Dendritic cell treated with granulocyte-macrophage colony-stimulating factor and Interleukin-4, amounts not matched to agents 40 ng/mL and 50 ng/mL, for 4 days (primary cell): ENCODE data around the gene HID1.
A peak's percentile ranks its signal among the peaks of the same experiment; 100 is the strongest.
"Not testable (repeated sequence)": the region's sequence is repeated elsewhere in the genome, so short reads cannot be mapped to it uniquely, and the experiment has no call there.

Source experiments
- H3K27ac Mint-ChIP-seq: one replicate; pipeline ENCODE4 v1.8.0; 2022; ENCODE audit warnings: mild to moderate bottlenecking, mixed read lengths
- H3K27me3 Mint-ChIP-seq: one replicate; pipeline ENCODE4 v1.8.0; 2022; ENCODE audit warnings: mild to moderate bottlenecking, mixed read lengths
- H3K36me3 Mint-ChIP-seq: one replicate; pipeline ENCODE4 v1.8.0; 2022; ENCODE audit warnings: low read depth, mixed read lengths
- H3K4me1 Mint-ChIP-seq: one replicate; pipeline ENCODE4 v1.8.0; 2022; ENCODE audit warnings: low read depth, mixed read lengths
- H3K4me3 Mint-ChIP-seq: one replicate; pipeline ENCODE4 v1.8.0; 2022; ENCODE audit warnings: mild to moderate bottlenecking, moderate library complexity, mixed read lengths
- H3K9me3 Mint-ChIP-seq: one replicate; pipeline ENCODE4 v1.8.0; 2022; ENCODE audit warnings: mixed read lengths
- intact Hi-C: fragments of 100-400 bp; cut with micrococcal nuclease; formaldehyde crosslinking; loops from one replicate; pipeline ENCODE4 v1.15.0; 2022

Gene HID1

DNA sequence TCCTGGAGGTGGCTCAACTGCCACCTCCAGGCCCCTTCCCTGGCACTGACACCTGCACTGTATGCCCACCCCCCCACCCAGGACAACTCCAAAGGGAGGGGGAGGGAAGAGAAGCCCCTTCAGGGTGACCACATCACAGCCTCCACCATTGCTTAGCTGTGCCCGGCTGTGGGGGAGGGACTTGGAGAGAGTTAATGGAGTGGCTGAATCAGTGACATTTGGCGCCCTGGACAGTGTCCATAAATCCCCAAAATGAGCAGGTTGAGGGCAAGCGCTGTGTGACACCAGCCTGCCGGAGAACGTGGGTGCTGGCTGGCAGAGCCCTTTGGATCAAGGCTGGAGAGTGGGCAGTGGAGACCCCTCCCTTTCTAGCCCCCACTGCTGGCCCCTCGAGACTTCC, 50.4 kb downstream of the HID1 start:
- intact Hi-C loops = no loop called here
- H3K27me3 Mint-ChIP-seq = peaks cover 68% of the 10 kb centered on the region
- peaks cover 42% of the 10 kb centered on the region for H3K4me1 Mint-ChIP-seq
- no peak overlapping the region for H3K27ac Mint-ChIP-seq
- no peak overlapping the region for H3K4me3 Mint-ChIP-seq
- no peaks in the 10 kb centered on the region for H3K9me3 Mint-ChIP-seq
- no peaks in the 10 kb centered on the region for H3K36me3 Mint-ChIP-seq

DNA sequence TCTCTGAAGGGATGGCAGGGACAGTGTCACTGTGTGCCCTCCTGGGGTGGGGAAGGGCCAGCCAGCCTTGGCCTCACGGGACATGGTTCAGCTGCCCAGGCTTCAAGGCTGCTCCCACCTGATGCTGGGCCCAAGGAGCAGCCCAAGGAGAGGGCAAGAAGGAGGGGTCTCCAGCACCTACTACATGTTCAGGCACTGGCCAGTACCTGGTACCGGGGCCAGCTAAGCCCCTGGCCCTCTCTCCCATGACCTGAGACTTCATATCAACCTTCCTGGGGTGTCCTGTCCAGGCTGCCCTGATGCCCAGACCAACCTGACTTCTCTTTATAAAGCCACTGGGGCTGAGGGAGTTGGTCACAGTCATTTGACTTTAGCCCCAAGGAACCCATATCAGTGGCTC, 50.8 kb downstream of the HID1 start:
- Mint-ChIP-seq H3K9me3 (no peaks in the 10 kb centered on the region), H3K4me3 (no peak overlapping the region), H3K36me3 (no peaks in the 10 kb centered on the region), H3K27me3 (peaks cover 64% of the 10 kb centered on the region), H3K4me1 (peaks cover 46% of the 10 kb centered on the region), H3K27ac (no peak overlapping the region)
- intact Hi-C loops = no loop called here

GRCh38 chr17:74921026-74921681, 51.4 kb downstream of the HID1 start:
- intact Hi-C loops = no loop called here
- H3K36me3 Mint-ChIP-seq = no peaks in the 10 kb centered on the region
- H3K27me3 Mint-ChIP-seq = peaks cover 57% of the 10 kb centered on the region

GRCh38 chr17:74920642-74921025, 51.9 kb downstream of the HID1 start:
- Mint-ChIP-seq H3K27ac (no peak overlapping the region), H3K27me3 (peaks cover 52% of the 10 kb centered on the region), H3K36me3 (no peaks in the 10 kb centered on the region), H3K9me3 (no peaks in the 10 kb centered on the region), H3K4me1 (peaks cover 49% of the 10 kb centered on the region), H3K4me3 (no peak overlapping the region)
- intact Hi-C loops = no loop called here

More at GRCh38 chr17:74921026-74921681, 51.4 kb downstream of the HID1 start:
- Mint-ChIP-seq H3K27ac (no peak overlapping the region), H3K4me3 (no peak overlapping the region), H3K9me3 (no peaks in the 10 kb centered on the region), H3K4me1 (peaks cover 49% of the 10 kb centered on the region)

GRCh38 chr17:74920306-74920620, 52.3 kb downstream of the HID1 start:
- intact Hi-C loops = no loop called here
- Mint-ChIP-seq H3K4me3 (no peak overlapping the region), H3K9me3 (no peaks in the 10 kb centered on the region), H3K27ac (no peak overlapping the region), H3K27me3 (peaks cover 49% of the 10 kb centered on the region), H3K4me1 (peaks cover 45% of the 10 kb centered on the region), H3K36me3 (no peaks in the 10 kb centered on the region)

DNA sequence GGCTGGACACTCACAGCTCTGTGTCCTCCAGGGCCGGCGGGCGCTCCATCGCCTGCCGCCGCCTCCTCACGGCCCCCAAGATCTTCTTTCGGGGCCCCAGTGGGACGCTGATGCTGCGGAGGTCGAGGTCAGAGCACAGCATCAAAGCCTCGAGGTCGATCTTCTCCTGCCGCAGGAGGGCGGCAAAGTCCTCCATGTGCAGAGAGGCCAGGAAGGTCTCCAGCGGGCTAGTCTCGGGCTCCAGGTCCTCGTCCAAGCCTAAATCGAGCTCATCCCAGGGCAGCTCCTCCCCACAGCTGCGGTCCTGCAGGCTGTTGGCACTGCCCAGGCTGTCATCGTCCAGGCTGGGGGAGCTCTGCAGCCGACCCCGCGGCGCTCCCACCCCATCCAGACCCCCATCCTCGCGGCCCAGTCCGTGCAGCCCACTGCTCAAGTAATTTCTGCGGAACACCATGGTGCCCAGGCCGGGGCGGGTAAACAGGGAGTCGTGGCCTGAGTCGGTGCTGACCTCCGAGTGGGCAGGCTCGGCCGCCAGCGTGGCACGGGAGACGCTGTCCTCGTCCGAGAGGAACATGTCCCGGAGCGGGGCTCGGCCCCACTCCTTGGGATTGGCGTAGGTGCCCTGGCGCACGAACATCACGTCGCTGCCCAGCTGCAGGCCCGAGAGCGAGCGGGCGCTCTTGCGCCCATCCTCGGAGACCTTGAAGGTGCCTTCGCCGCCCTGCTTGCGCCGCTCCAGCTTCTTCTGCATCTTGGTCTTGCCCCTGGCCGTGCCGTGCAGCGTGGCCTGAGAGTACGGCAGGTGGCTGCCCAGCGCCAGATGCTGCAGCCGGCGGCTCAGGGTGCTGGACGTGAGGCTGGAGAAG, 52.9 kb downstream of the HID1 start:
- Mint-ChIP-seq H3K36me3 (no peaks in the 10 kb centered on the region), H3K4me1 (peaks cover 39% of the 10 kb centered on the region), H3K4me3 (no peak overlapping the region), H3K27ac (no peak overlapping the region), H3K9me3 (no peaks in the 10 kb centered on the region), H3K27me3 (peaks cover 48% of the 10 kb centered on the region)
- intact Hi-C loops = no loop called here

DNA sequence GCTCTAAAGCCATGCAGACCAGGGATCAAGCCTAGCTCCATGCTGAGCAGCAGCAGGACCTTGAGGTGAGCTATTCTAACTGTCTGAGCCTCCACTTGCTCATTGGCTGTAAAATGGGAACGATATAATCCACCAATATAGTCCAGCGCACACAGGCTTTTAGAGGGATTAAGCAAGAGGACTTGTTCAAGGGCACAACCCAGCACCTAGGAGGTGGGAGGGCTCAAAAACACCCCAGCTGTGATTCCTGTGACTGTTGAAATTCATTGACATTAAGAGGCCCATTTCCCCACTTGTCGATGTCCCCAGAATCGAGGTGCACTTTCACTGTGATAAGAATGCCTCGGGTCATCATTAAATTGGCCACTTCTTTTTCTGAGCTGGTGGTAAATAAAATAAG, 53.7 kb downstream of the HID1 start:
- Mint-ChIP-seq H3K36me3 (no peaks in the 10 kb centered on the region), H3K27ac (no peak overlapping the region), H3K4me3 (no peak overlapping the region), H3K4me1 (peaks cover 32% of the 10 kb centered on the region), H3K9me3 (peaks cover 2% of the 10 kb centered on the region), H3K27me3 (peaks cover 48% of the 10 kb centered on the region)
- intact Hi-C loops = no loop called here

DNA sequence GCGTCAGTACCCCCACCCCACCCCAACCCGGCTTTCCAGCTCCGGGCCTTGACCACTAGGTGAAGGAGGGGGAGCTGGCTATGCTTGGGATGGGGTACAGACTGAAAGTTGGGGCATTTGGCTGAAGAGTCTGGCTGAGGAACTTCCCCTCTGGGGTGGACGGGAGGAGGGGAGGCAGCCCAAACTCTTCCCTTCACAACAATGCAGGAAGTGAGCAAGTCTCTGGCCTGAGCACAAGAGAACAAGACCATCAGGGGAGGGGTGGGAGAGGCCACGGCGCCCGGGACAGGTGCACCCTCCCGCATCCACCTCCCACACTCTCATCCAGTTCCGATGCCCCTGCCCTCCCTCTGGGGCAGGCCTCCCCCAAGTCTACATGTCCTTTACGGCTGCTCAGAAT, 55.1 kb downstream of the HID1 start:
- intact Hi-C loops = no loop called here
- H3K27ac Mint-ChIP-seq = peak overlapping the region; percentile 46
- H3K4me1 Mint-ChIP-seq = peaks cover 20% of the 10 kb centered on the region
- H3K27me3 Mint-ChIP-seq = peaks cover 39% of the 10 kb centered on the region
- H3K36me3 Mint-ChIP-seq = no peaks in the 10 kb centered on the region
- peaks cover 6% of the 10 kb centered on the region for H3K9me3 Mint-ChIP-seq
- H3K4me3 Mint-ChIP-seq = no peak overlapping the region

GRCh38 chr17:74916851-74917199, 55.7 kb downstream of the HID1 start:
- peaks cover 6% of the 10 kb centered on the region for H3K9me3 Mint-ChIP-seq
- peak overlapping the region; percentile 46 for H3K27ac Mint-ChIP-seq
- H3K27me3 Mint-ChIP-seq = peaks cover 36% of the 10 kb centered on the region
- H3K36me3 Mint-ChIP-seq = no peaks in the 10 kb centered on the region
- intact Hi-C loops = no loop called here
- peaks cover 18% of the 10 kb centered on the region for H3K4me1 Mint-ChIP-seq
- no peak overlapping the region for H3K4me3 Mint-ChIP-seq

GRCh38 chr17:74916136-74916850, 56.3 kb downstream of the HID1 start:
- Mint-ChIP-seq H3K4me1 (peaks cover 18% of the 10 kb centered on the region), H3K9me3 (peaks cover 6% of the 10 kb centered on the region), H3K27ac (peak overlapping the region; percentile 46), H3K27me3 (peaks cover 31% of the 10 kb centered on the region), H3K36me3 (no peaks in the 10 kb centered on the region), H3K4me3 (no peak overlapping the region)
- intact Hi-C loops = no loop called here

GRCh38 chr17:74911423-74911822, 61.1 kb downstream of the HID1 start:
- H3K27ac Mint-ChIP-seq, H3K9me3 Mint-ChIP-seq, H3K36me3 Mint-ChIP-seq, H3K4me3 Mint-ChIP-seq, intact Hi-C loops, H3K4me1 Mint-ChIP-seq: not testable (repeated sequence)
- H3K27me3 Mint-ChIP-seq = peaks cover 28% of the 10 kb centered on the region

GRCh38 chr17:74909097-74909496, 63.5 kb downstream of the HID1 start:
- H3K36me3 Mint-ChIP-seq, intact Hi-C loops, H3K4me1 Mint-ChIP-seq, H3K4me3 Mint-ChIP-seq, H3K9me3 Mint-ChIP-seq, H3K27ac Mint-ChIP-seq: not testable (repeated sequence)
- peaks cover 28% of the 10 kb centered on the region for H3K27me3 Mint-ChIP-seq

DNA sequence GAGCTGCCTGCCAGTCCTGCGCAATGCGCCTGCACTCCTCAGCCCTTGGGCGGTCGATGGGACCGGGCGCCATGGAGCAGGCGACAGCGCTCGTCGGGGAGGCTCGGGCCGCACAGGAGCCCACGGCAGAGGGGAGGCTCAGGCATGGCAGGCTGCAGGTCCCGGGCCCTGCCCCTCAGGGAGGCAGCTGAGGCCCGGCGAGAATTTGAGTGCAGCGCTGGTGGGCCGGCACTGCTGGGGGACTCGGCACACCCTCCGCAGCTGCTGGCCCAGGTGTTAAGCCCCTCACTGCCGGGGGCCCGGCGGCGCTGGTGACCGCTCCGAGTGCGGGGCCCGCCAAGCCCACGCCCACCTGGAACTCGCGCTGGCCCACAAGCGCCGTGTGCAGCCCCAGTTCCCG, 65.5 kb downstream of the HID1 start:
- intact Hi-C loops = no loop called here
- H3K27ac Mint-ChIP-seq = no peak overlapping the region
- H3K36me3 Mint-ChIP-seq = no peaks in the 10 kb centered on the region
- H3K9me3 Mint-ChIP-seq = no peaks in the 10 kb centered on the region
- H3K27me3 Mint-ChIP-seq = peaks cover 38% of the 10 kb centered on the region
- no peak overlapping the region for H3K4me3 Mint-ChIP-seq
- H3K4me1 Mint-ChIP-seq = no peaks in the 10 kb centered on the region

DNA sequence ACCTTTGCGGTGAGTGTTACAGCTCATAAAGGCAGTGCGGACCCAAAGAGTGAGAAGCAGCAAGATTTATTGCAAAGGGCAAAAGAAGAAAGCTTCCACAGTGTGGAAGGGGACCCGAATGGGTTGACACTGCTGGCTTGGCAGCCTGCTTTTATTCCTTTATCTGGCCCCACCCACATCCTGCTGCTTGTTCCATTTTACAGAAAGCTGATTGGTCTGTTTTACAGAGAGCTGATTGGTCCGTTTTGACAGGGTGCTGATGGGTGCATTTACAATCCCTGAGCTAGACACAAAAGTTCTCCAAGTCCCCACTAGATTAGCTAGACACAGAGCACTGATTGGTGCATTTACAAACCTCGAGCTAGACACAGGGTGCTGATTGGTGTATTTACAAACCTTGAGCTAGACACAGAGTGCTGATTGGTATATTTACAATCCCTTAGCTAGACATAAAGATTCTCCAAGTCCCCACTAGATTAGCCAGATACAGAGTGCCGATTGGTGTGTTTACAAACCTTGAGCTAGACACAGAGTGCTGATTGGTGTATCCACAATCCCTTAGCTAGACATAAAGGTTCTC, 66.3 kb downstream of the HID1 start:
- intact Hi-C loops, H3K36me3 Mint-ChIP-seq, H3K27ac Mint-ChIP-seq, H3K9me3 Mint-ChIP-seq, H3K4me3 Mint-ChIP-seq, H3K4me1 Mint-ChIP-seq: not testable (repeated sequence)
- H3K27me3 Mint-ChIP-seq = peaks cover 42% of the 10 kb centered on the region
